Heart left ventricle (tissue), 16 donors: ENCODE measurements around the gene FAM168A. TPM values are rescaled to one million over a fixed set of nuclear protein-coding genes. Genes with fewer than 3 reads are reported as not detected.

Experiments used
- ATAC-seq, 4 donors: fragments of 200-7000 bp; cut with Tn5 transposase; one replicate each; pipeline ENCODE4 v1.9.1; 2020 to 2022; ENCODE audit warnings: moderate library complexity in 4 of 4, mild to moderate bottlenecking in 3 of 4, moderate number of reproducible peaks in 1 of 4
- DNase-seq, 5 donors: peaks; one replicate each; pipeline ENCODE4 v3.0.0-alpha.2; 2020
- H3K27ac ChIP-seq, 12 donors: fragments of 200-600 bp; sonication (generic) in 4 of 12; one replicate each; pipeline versions ENCODE4 v1.5.0 to v1.8.0; 2016 to 2022; ENCODE audit warnings: mild to moderate bottlenecking in 2 of 12
- H3K27me3 ChIP-seq, 9 donors: fragments of 200-600 bp; sonication (generic) in 2 of 9; one replicate each; pipeline versions ENCODE4 v1.5.1 to v1.8.0; 2016 to 2022; ENCODE audit warnings: mild to moderate bottlenecking in 3 of 9
- H3K36me3 ChIP-seq, 9 donors: fragments of 200-600 bp; sonication (generic) in 2 of 9; one replicate each; pipeline versions ENCODE4 v1.5.0 to v1.8.0; 2018 to 2022; ENCODE audit warnings: mild to moderate bottlenecking in 2 of 9
- H3K4me1 ChIP-seq, 12 donors: fragments of 200-600 bp; sonication (generic) in 4 of 12; one replicate each; pipeline versions ENCODE4 v1.5.0 to v1.8.0; 2016 to 2022; ENCODE audit warnings: mild to moderate bottlenecking in 3 of 12
- H3K4me3 ChIP-seq, 12 donors: fragments of 200-600 bp; sonication (generic) in 4 of 12; one replicate each; pipeline versions ENCODE4 v1.5.0 to v1.8.0; 2017 to 2022; ENCODE audit warnings: mild to moderate bottlenecking in 9 of 12, moderate library complexity in 4 of 12
- H3K9me3 ChIP-seq, 12 donors: fragments of 200-600 bp; sonication (generic) in 4 of 12; one replicate each; pipeline versions ENCODE4 v1.5.0 to v1.8.0; 2016 to 2022; ENCODE audit warnings: mild to moderate bottlenecking in 1 of 12
- POLR2A ChIP-seq, 2 donors: fragments of 450-650 bp; IDR thresholded peaks; one replicate each; pipeline ENCODE4 v1.6.1; 2017; ENCODE audit warnings: antibody characterized with exemption in 2 of 2, mild to moderate bottlenecking in 2 of 2, moderate library complexity in 2 of 2
- WGBS, 4 donors: extraction: QIAGEN DNeasy Blood & Tissue Kit in 2 of 4; methylation state at CpG; one replicate each; pipeline versions ENCODE4 v1.1.5 to v1.1.7; 2013 to 2018; 5-methylcytosine and 5-hydroxymethylcytosine counted together
- intact Hi-C, 10 donors: fragments of 100-400 bp; cut with DNase I; formaldehyde crosslinking; loops; one replicate each; pipeline versions ENCODE4 v1.11.1 to v1.14.2; 2022
- polyA plus RNA-seq, 2 donors: library from polyadenylated mRNA; stranded (reverse); fragments of 200-250 nt; gene quantifications; one replicate each; pipeline ENCODE4 v1.2.3, GENCODE V29; 2013
- total RNA-seq, 9 donors: library from RNA; depleted of rRNA in 2 of 9; stranded (reverse); fragments of >200 nt in 2 of 9; fragmentation: NEBNext Ultra II Directional in 3 of 9; extraction: Animal tissue kit (Norgen Biotek cat#: 25700) in 3 of 9; gene quantifications; one replicate each; pipeline versions ENCODE4 v1.1.0 to v1.2.4, GENCODE V29; 2016 to 2023
- TF ChIP-seq, protein P1 (sequence below), 12 donors: fragments of 200-600 bp; sonication (generic) in 4 of 12; IDR thresholded peaks; one replicate each; pipeline versions ENCODE4 v1.5.0 to v1.8.0; 2018 to 2022; ENCODE audit warnings: antibody characterized with exemption in 12 of 12, mild to moderate bottlenecking in 5 of 12
- donor health status: ischemic (EF 13 %, LVEDD 7.1; RV severe dilation, severe dysfunction).
- donor health status: healthy with polysubstance abuse.
- donor health status: DM: no; HTN: yes; CAD: no.
- donor health status: DM: no; HTN: no; CAD: no.
- donor health status: ischemic (EF 25% LVEDD 6.9; RV normal size, moderate dysfunction).
- donor health status: ischemic (EF 25% LVEDD 5.7; RV mildly dilated, moderate dysfunction).
- donor health status: healthy.
- donor health status: DM: yes; HTN: yes; CAD: no.
- donor health status: ischemic (EF 35%, LVEDD 5.7; RV mildly dilated, moderate dysfunction).
- donor health status: nonischemic (EF 11% LVEDD 7.7; RV severe dilation, severe dysfunction).
- donor health status: DM: yes; HTN: yes; CAD: no.
- donor health status: PGD.
- donor health status: ischemic (EF 29% LVEDD 5.4; RV normal size, mild dysfunction).
- donor health status: nonischemic (EF 23%, LVEDD 6.1; RV moderate dilation, normal function).

FAM168A gene
- total and polyA plus RNA-seq, 11 donors: 9.0 to 39.1 (median 27.8) TPM

DNA sequence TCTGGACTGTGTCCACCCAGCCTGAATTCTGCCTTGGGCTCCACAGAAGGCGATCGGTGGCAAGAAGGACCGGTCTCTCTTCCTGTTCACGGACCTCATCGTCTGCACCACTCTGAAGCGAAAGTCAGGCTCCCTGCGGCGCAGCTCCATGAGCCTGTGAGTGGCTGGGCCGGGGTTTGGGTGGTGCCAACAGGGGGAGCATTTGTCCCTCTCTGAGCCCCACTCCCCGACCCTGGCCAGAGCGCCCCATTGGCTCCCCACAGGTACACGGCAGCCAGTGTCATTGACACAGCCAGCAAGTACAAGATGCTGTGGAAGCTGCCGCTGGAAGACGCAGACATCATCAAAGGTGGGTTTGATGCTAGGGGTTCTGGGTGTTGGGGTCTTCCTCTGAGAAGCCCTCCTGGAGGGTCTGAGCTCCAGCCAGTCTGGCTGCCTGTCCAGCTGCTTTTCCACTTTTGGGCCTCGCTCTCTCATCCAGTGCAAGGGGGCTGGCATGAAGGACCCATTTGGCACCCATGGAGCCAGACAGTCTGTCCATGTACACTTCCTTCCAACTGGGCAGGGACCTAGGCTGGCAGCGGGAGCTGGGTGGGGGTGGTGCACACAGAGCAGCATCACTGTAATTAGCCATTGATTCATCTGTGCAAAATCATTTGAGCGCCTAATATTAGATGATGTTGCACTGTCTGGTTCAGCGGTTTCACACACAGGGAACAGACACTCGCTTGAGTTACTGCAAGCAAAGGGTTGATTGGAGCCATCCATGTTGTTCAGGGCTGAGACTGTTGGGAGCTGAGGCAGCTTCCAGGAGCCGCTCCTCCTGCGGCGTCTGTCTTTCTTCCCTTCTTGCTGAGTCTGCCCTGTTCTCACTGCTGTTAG lies 240.7 kb downstream of the FAM168A start:
- peaks cover 6 to 96% (median 78%) of the 10 kb centered on the region in 9 donors for H3K36me3 ChIP-seq

DNA sequence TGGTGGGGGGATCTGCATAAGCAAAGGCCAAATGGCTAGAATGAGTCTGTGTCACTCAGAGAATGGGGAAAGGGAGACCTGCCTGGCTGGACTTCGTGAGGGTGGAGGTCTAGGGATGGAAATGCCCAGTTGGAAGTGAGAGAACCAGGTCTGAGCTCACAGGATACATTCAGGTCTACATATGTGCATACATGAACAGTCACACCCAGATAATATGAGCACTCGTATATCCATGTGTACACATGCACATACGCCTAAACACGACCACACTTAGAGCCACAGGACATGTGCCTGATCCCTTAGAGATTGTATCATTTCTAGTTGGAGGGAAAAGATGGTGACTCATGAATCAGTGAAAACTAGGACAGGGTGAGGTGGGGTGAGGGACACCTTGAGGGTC lies 242.8 kb downstream of the FAM168A start:
- Histone ChIP-seq H3K36me3 (peaks cover 3 to 79% (median 57%) of the 10 kb centered on the region in 9 donors), H3K9me3 (no peaks in the 10 kb centered on the region), H3K27me3 (no peaks in the 10 kb centered on the region), H3K4me3 (no peak overlapping the region), H3K4me1 (peaks cover 0 to 32% (median 8%) of the 10 kb centered on the region in 12 donors), H3K27ac (no peak overlapping the region)
- DNase-seq: no peak
- intact Hi-C loops: no loop called here
- ATAC-seq: no peak
- 91 to 100% (median 95%) methylated on average over 4 of the region's 4 CpGs for WGBS, 4 donors
- no peak for TF ChIP-seq POLR2A (IDR thresholded peaks at IDR 0.05)
- TF ChIP-seq, protein P1, sequence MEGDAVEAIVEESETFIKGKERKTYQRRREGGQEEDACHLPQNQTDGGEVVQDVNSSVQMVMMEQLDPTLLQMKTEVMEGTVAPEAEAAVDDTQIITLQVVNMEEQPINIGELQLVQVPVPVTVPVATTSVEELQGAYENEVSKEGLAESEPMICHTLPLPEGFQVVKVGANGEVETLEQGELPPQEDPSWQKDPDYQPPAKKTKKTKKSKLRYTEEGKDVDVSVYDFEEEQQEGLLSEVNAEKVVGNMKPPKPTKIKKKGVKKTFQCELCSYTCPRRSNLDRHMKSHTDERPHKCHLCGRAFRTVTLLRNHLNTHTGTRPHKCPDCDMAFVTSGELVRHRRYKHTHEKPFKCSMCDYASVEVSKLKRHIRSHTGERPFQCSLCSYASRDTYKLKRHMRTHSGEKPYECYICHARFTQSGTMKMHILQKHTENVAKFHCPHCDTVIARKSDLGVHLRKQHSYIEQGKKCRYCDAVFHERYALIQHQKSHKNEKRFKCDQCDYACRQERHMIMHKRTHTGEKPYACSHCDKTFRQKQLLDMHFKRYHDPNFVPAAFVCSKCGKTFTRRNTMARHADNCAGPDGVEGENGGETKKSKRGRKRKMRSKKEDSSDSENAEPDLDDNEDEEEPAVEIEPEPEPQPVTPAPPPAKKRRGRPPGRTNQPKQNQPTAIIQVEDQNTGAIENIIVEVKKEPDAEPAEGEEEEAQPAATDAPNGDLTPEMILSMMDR (IDR thresholded peaks at IDR 0.05): no peak

More for the DNA sequence above, 240.7 kb downstream of the FAM168A start:
- H3K9me3 ChIP-seq: no peaks in the 10 kb centered on the region
- peaks cover 0 to 25% (median 6%) of the 10 kb centered on the region in 12 donors for H3K4me1 ChIP-seq
- ATAC-seq: no peak
- WGBS, 4 donors: 90 to 95% (median 93%) methylated on average over 13 to 22 of the region's 22 CpGs
- DNase-seq: no peak
- TF ChIP-seq POLR2A (IDR thresholded peaks at IDR 0.05): no peak
- TF ChIP-seq, protein P1 (IDR thresholded peaks at IDR 0.05): no peak
- intact Hi-C loops: no loop called here
- H3K27ac ChIP-seq: no peak overlapping the region
- no peaks in the 10 kb centered on the region for H3K27me3 ChIP-seq
- no peak overlapping the region for H3K4me3 ChIP-seq

DNA sequence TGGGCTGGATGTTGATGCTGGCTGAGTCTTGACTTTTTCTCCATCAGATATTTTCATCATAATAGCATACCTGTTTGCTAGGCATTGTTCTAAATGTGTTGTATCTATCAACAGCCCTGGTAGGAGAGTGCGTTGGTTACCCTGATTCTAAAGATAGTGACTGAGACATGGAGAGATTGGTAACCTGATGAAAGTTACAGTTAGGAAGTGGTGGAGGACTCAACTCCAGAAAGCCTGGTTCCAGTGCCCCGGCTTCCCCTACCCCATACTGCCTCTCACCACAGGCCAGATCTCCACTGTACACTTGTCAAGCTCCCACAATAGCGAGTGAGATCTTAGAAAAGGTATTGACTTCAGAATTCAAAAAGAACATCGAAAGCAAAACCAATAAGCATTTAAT lies 244.5 kb downstream of the FAM168A start:
- Histone ChIP-seq H3K27ac (no peak overlapping the region), H3K4me3 (no peak overlapping the region), H3K9me3 (no peaks in the 10 kb centered on the region), H3K4me1 (peaks cover 0 to 25% (median 3%) of the 10 kb centered on the region in 12 donors), H3K27me3 (no peaks in the 10 kb centered on the region), H3K36me3 (peaks cover 3 to 74% (median 42%) of the 10 kb centered on the region in 9 donors)
- DNase-seq: no peak
- WGBS, 4 donors: 88 to 96% (median 94%) methylated on average over 4 of the region's 4 CpGs
- no peak for ATAC-seq
- TF ChIP-seq POLR2A (IDR thresholded peaks at IDR 0.05): no peak
- TF ChIP-seq, protein P1 (IDR thresholded peaks at IDR 0.05): no peak
- intact Hi-C loops: loop anchor here in 6 of 10 donors (5.0 kb wide), 2 partner anchors 39 to 304 kb away; no protein-coding TSS in a partner anchor

DNA sequence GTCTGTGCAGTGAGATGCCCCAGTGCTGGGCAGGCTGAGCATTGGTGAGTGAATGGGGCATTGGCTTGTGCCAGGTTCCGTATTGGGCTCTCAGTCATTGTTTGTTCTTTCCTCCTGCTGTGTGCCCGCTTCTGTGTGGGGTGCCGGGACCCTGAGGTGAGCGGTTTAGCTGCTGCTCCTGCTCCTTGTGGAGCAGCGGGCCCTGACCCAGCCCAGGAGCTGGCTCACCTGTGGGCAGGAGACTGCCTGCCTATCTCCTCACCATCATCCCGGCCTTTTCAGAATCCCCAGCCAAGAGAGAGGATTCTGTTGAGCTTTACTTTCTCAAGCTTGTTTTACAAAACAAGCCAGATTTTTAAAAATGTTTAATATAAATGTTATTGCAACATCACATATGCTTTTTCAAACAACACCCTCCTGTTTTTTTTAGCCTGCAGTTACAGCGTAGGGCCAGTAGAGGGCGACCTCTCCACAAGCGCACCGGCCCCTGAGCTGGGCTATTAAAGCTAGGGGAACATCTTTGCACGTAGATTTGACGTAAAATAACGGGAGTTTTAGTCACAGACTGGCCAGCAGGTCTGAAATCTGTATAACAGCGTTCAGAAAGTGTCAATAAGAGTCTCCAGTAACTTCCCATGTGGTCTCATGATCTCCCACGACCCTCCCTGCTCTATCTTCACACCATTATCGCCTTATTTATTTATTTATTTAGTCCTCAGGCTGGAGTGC lies 246.8 kb downstream of the FAM168A start:
- TF ChIP-seq POLR2A (IDR thresholded peaks at IDR 0.05): no peak
- TF ChIP-seq, protein P1 (IDR thresholded peaks at IDR 0.05): peak in 11 of 12 donors; percentile 95 to 99 (median 98)
- no peaks in the 10 kb centered on the region for H3K9me3 ChIP-seq
- peaks cover 0 to 66% (median 41%) of the 10 kb centered on the region in 9 donors for H3K36me3 ChIP-seq
- H3K27ac ChIP-seq: peak overlapping the region in 1 of 12 donors; percentile 49
- intact Hi-C loops: loop anchor here (1.0 to 5.0 kb wide), 7 partner anchors 41 to 310 kb away; no protein-coding TSS in a partner anchor
- peak; percentile 27 to 52 (median 37) for ATAC-seq
- no peaks in the 10 kb centered on the region for H3K27me3 ChIP-seq
- 21 to 28% (median 25%) methylated on average over 16 of the region's 16 CpGs for WGBS, 4 donors
- H3K4me1 ChIP-seq: peaks cover 0 to 21% (median 3%) of the 10 kb centered on the region in 12 donors
- no peak overlapping the region for H3K4me3 ChIP-seq
- peak in 2 of 5 donors; percentile 54 to 55 for DNase-seq
